Measurements from ENCODE around the gene DSCAM.
"Not testable (repeated sequence)": the region's sequence is repeated elsewhere in the genome, so short reads cannot be mapped to it uniquely, and the experiment has no call there.

DSCAM gene

DNA sequence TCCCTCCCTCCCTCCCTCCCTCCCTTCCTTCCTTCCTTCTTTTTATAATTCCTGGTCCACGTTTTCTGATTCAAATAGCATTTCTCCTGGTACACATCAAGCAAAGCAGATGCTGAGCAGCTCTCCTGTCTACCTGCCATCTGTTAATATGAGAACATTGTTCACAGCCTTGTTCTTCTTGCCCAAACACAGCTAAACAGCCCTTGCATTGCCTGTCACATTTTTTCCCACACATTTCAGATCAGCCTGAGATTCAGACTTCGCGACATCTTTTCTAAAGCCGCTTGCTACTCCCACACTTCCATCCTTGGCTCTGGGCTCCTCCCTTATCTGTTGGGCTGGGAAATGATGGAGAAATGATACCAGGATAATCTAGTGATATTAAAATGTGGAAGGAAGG lies 779.2 kb downstream of the DSCAM start:
- DNase-seq: no peak

DNA sequence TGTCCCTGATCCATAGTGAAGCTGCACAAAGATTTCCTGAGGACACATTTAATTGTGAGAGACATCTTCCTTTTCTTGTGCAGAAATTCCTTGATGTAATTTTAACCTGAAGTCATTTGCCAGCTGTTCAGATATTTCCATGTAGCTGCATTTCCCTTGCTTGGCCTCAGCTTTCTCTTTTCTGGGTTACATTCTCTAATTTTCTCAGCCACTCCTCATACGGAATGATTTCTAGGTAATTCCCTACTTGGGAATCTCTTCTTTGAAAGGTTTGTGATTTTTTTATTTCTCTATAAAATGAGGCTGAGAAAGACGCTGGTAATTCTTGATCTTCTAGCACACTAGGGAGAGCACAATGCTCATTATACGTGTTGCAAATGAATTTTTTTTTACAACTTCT lies 780.7 kb downstream of the DSCAM start:
- no peak for DNase-seq

DNA sequence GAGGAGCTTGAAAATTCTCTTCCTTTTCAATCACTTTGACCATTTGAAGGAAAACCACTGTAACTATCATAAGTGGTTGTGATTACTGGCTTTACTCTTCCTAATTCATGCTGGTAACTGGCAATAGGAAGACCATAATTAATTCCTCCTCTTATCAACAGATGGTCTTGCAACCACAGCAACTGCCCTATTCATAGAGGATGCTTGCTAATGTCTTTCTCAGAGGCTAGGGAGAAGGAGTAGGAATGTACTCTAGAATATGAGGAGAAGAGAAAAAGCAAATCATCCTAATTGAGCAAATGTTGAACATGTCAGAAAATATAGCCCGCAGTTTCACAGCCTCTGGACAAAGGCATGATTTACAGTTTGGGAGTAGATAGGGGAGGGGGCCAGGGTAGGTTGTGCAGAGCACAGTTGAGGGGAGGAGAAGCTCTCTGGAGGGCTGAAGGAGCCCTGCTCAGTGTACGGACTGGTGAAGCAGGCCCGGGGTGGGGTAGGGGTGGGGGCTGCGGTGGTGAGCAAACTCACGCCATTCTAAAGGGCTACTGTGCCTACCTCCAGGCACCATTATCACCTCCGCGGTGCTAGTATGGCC lies 786.8 kb downstream of the DSCAM start:
- DNase-seq: no peak

DNA sequence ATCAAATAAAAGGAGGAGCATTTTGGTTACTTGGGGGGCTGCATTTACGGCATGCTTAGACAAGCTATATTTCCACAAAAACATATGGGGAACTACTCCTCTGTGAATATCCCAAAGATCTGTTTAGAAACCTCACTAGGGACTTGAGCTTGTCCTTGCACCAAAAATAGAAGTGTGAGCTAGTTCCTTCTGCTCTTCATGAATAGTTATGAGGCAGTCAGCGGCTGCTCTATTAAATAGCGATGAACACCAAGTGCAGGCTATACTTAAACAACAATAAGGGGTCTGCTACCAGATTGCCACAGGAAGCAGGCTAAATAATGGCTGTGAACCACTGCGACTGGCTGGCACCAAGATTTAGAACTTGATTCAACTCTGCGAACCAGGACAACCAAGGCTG lies 789.6 kb downstream of the DSCAM start:
- no peak for DNase-seq

DNA sequence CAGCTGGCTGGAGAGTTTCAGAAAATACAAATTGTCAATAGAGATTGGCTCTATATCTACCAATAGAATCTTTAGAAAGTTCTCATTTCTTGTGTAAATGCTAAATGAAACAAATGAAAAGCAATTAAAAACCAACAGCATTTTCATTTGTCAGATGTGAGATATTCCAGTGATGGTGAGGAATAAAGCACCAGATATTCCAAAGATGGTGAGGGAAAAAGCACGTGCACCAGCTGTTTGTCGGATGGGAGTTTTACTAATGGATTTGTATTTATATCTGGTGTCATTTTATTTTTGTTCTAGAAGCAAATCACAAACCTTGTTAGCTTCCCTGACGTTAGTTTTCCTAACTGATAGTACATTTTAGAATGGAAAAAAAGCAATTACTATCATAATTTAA lies 790.9 kb downstream of the DSCAM start:
- DNase-seq: no peak

DNA sequence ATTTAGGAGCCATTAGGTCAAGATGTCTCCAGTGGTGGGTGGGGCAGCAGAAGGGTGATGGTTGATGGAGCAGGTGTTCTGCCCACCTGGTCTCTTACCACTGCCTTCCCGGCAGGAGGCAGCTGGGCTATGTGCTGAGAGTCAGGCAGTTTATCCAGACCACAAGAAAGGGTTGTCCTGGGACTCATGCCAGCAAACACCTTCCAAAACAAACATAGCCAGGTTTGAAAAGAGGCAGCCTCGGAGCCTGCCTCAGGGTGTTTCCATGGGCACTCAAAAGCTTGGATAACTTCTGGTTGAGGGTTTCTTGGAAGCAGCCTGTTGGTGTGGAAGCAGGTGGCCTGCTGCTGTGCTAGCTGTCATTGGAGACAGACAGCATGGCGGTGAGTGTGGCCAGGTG lies 792.6 kb downstream of the DSCAM start:
- DNase-seq: no peak

DNA sequence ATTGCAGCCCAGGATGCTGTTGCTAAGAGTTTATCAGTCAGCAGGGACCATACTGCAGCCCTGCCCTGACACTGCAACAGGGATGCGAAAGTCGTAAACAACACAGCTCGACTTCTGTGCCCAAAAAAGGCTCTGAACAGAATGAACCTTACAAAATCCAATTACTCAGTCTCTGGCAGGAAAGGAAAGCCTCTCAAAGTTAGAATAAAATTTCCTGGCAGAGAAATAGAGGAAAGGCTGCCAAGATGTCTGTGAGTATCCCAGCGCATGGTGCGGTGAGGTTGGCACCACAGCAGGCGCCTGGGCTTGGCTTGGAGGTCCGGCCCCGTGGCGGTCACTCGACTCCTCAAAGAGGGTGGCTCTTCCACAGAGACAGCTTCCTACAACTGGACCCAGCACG lies 794.0 kb downstream of the DSCAM start:
- DNase-seq: no peak

DNA sequence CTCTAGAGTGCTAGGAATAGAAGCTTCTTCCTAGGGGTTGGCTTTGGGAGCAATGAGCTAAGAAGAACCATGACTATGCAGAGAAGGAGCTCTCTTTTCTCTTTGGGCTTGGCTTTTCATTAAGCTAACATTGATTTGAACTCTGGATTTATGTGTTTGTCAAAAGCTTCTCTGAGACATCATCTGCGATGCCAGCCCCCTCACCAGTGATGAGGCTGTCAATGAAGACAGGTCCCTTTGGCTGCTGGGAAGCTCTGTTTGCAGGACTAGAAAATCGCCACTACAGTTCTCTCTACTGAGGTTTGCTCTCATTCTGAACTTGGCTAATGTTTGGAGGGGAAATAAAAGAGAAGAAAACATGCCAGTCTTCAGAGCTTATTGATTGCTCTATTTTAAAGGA lies 794.7 kb downstream of the DSCAM start:
- no peak for DNase-seq

DNA sequence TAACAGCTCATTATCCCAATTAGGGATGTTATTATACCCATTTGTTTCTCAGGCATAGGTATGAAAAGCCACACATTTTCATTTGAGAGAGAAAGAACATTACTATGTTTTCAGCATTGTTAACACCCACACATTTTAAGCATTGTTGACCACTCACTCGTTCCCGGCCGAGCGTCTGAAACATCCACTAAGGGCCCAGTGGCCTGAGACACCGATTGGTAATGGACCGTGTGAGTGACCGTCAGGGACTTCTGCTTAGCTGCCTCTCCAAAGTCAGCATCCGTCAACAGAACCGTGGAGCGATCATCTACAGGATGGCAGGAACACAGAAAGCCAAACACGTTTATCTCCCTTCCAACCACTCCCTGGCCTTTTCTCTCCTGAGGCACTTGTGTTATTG lies 795.2 kb downstream of the DSCAM start:
- DNase-seq: no peak

DNA sequence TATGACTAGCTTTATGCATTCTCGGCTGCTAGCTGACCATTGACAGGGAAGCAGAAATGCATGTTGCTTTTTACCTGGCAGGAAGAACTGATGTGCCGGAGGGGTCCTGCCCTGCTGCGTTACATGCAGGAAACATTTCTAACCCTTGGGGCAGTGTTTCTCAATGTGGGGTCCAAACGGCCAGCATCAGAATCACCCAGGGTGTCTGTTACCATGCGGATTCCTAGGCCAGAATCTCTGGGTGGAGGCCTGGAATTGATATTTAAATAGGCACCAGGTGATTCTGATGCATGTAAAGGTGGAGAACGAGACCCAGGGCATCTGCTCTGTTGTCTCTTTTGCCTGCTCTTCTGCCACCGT lies 797.0 kb downstream of the DSCAM start:
- no peak for DNase-seq

DNA sequence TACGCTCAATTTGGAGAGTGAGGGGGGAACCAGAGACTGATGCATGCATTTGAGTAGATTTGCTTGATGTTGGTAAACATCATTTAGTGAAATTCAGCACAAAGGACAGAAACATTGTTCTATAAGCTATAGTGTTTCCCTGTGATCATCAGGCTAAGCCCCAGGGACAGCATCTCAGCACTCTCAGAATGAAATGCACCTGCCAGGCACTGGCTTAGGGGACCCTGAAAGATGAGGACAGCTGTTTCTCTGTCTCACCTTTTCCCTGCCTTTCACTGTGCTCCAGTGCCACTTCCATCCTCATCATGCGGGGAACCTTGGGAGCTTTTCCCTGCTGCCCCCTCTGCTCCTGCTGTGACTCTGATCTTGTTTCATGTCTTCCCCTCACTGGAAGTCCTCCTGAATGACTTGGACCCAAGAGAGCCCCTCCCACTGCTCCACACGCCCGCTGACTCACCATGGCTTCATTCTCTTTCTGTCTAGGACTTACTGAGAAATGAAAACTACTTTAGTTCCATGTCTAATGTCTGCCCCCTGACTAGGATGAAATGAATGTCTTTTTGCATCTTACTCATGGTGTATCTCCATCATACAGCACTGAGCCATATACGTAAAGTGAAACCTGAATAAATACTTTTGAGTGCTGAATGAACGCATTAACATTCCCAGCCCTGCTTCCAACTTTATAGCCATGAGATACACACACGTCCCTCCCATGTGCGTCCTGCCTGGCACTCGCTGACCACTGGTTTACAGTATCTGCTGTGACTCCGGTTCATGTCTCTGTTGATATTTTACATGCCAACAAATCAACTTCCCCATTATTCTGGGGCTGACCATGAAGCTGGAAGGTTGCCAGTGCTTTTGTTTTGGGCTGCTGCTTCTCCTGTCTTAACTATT lies 797.7 kb downstream of the DSCAM start:
- no peak for DNase-seq

DNA sequence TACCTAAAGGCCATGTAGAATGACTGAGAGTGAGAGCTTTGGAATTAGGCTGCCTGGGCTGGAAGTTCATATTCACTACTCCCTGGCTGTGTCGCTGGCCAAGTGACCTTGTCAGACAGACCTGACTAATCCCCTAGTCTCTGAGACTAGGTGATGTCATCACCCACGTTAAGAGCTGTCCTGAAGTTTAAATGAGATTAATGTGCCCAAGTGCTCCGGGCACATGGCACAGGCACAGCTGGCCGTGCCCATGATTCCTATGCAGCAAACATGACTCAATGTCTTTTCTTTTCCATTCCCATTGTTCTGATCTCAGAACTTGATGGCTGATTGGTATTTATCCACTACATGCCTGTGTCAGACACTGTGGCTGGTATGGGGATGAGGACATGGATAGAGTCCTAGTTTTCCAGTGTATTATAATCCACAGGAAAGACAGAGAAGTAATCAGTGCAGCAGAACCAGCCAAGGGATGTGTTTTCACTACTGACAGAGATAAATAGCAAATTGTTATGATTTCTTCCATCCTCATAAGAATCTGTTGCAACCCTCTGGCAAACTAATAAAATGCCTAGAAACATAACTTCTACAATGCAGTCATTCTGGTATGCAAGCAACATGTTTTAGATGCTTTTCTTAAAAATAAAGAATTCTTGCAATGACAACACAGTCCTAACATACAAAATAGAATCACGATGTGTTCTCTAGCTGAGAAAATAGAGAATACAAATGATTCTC lies 798.8 kb downstream of the DSCAM start:
- no peak for DNase-seq

DNA sequence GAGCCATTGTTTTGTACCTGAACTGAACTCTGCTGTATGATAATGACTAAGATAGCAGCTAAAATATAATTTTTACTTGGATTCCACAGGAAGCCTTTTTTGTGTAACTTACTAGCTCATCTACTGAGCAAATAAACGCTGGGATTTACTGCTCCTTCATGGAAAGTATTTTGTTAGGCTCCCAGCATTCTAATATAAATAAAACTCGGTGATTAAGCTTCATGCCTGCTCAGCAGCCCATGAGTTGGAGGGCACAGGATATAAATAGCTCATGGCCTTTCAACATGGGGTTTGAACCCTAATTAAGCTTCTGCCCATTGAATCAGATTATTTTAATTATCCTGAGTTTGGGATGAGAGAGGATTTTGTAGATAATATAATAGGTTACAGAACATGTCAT lies 799.7 kb downstream of the DSCAM start:
- DNase-seq: no peak

DNA sequence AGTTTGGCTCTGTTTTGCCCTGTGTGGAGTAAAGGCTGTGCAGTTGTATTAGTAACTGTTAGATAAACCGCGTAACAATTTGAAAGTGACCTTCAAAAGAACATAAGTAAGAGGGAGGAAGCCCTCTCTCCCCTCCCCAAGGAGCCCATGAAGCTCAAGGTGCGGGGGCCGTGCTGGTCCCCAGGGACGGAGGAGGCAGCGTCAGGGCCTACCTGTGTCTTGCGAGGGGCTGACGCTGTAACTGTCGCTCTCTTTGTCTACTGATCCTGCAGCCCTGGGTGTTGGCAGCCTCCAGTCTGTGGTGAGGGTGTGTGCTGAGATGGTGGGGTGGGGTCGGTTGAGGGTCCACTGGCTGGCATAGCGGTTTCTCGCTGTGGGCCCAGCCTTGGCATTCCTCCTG lies 803.1 kb downstream of the DSCAM start:
- no peak for DNase-seq

DNA sequence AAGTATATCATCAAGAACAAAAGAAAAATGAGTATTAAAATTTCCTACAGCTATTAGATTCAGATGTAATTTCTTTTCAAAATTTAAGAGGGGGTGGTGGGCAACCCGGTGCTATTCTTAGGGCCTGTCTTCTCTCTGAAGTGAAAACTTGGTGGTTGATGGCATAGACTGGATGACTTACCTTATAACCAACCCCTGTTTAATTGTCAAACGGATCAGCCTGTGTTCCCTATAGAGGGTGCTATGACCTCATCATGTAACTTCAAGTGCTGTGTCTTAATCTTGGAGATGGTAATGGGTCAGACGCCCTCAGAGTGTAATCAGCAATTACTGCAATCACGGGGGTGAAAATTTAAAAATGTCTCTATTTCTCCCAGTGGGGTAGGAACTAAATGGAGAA lies 803.5 kb downstream of the DSCAM start:
- DNase-seq: no peak

DNA sequence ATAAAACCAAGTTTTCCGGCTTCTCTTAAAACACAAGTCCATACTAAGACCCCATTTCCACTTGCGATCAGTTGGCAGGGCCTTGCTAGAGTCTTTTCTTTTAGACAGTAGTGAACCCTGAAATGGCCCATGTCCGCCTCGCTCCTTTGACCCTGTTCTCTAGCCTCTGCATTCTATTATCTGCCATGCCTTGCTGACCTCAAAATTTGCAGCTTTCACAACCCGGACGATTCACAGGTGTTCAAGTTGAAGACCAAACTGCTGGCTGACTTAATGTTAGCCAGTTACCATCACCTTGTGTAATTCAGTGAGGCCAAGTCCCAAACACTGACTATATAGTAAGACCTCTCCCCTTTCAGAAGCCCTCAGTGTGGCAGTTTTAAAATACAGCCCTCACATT lies 805.5 kb downstream of the DSCAM start:
- no peak for DNase-seq

DNA sequence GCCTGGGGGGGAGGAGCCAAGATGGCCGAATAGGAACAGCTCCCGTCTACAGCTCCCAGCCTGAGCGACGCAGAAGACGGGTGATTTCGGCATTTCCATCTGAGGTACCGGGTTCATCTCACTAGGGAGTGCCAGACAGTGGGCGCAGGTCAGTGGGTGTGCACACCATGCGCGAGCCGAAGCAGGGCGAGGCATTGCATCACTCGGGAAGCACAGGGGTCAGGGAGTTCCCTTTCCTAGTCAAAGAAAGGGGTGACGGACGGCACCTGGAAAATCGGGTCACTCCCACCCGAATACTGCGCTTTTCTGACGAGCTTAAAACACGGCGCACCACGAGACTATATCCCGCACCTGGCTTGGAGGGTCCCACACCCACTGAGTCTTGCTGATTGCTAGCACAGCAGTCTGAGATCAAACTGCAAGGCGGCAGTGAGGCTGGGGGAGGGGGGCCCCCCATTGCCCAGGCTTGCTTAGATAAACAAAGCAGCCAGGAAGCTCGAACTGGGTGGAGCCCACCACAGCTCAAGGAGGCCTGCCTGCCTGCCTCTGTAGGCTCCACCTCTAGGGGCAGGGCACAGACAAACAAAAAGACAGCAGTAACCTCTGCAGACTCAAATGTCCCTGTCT lies 813.7 kb downstream of the DSCAM start:
- not testable (repeated sequence) for DNase-seq

DNA sequence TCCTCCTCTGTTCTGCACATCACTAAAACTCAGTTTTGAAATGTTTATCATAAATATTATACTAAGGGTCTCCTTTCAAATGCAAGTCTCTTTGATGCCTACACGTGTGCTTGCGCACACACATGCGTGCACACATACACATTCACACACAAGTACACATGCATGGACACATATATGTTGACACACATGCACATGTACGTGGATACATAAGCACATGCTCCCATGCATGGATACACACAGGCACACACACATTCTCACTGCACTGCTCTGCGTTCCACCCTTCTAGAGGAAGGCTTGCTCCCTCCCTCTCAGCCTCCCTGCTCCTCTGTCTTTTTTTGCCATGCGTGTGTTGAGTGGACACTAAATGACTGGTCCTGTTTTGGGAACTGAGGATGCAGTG lies 817.1 kb downstream of the DSCAM start:
- no peak for DNase-seq

DNA sequence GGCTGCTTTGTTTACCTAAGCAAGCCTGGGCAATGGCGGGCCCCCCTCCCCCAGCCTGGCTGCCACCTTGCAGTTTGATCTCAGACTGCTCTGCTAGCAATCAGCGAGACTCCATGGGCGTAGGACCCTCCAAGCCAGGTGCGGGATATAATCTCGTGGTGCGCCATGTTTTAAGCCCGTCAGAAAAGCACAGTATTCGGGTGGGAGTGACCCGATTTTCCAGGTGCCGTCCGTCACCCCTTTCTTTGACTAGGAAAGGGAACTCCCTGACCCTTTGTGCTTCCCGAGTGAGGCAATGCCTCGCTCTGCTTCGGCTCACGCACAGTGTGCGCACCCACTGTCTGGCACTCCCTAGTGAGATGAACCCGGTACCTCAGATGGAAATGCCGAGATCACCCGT lies 818.6 kb downstream of the DSCAM start:
- DNase-seq: not testable (repeated sequence)

DNA sequence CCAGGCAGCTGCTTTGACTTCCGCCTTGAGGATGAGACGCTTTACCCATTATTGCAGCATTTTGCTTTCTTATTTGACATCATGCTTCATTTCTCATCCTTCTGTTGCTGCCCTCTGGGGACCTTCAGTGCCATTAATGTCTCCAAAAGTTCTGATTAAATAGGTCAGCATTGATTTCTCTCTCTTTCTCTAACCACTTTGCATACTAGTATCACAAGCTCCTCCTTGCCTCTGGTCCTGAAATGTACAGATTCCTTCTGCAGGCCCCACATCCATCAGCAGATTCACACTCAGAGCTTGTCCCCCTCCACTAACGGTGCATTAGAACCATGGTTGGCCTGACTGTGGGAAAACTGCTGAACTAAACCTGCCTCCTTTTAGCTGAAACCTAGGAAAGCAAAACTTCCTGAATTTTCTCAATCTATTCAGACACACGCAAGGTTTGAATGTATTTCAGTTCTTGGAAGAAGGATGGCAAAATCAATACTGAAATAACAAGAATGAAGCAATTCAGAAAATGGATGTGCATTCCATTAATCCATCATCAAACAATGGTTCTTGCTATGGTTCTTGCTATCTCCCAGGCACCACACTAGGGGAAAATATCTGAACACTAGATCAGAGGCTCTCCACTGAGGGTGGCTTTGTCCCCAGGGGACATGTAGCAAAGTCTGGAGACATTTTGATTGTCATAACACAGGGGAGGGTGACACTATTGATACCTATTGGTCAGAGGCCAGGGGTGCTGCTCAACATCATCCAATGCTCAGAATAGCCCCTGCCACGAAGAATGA lies 825.2 kb downstream of the DSCAM start:
- no peak for DNase-seq

DNA sequence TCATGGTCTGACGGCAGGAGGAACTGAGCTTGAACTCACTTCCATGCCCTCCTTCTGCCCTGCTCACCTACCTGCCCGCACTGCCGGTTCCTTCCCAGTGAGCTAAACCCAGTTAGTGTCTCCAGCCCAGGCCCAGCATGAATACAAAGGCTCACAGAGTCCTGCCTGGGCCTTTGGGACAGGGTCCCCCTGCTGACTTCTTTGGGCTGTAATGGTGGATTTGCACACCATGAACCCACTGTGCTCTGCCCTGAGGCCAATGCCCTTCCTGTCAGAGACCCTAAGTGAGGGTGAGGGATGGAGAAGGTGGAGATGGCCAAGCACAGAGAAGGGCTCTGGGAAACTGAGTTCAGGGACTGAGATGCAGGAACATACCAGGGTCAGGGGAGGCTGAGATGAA lies 826.3 kb downstream of the DSCAM start:
- DNase-seq: no peak

DNA sequence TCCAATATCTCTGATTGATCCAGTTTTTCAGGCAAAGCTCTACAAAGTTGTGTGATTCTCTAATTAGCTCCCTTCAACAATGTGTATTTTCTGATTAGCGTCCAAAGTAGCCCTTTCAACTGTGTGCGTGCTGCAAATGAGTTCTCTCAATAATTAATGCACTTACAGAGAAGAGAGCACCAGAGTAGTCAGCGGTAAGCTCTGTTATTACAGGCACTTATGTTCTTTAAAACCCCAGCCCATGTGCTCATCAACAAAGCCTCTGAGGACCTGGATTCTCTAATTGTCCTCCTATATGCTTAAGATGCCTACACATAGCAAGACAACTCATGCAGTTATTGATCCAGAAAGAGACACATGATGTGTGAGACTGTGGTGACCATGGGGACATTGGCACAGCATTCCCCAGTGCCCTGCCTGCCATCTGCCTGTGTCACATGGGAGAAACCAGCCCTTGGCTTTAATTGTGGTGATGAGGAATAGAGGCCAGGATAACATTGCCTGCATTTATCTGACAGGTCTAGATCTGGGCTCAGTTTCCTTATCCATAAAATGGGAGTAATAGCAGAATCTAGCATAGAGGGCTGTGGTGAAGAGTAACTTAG lies 828.0 kb downstream of the DSCAM start:
- DNase-seq: no peak

Measured in CD4-positive, alpha-beta T cell treated with Interferon alpha-2 for 1 hour (primary cell).